HG03558 (cell line): ENCODE data around the gene PRDM16.

ENCODE experiments used
- ATAC-seq: cut with Tn5 transposase; IDR thresholded peaks from one replicate; pipeline ENCODE4 v1.9.1; 2021; ENCODE audit warnings: moderate number of reproducible peaks; ENCODE audit not compliant: unreplicated experiment; ENCODE audit errors: extremely low read depth

The PRDM16 gene

GRCh38 chr1:3386205-3387002, 317.4 kb downstream of the PRDM16 start:
- ATAC-seq: no peak

DNA sequence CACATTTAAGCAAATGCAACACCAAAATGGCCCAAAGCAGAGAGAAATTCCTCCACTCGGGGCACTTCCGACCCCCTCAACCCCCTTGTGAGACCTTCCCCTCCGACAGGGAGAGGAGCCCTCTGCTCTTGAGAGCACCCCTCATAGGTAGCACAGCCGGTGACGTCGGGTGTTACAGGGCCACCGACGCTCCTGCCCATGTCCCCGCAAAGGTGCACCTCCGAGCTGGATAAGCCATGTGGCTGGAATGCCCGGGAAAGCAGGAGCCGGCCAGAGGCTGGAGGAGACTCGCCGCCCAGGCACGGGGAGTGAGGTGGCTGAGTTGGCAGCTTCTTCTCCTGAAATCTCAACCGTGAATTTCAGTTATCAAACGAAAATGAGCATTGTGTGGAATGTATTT, 318.4 kb downstream of the PRDM16 start:
- ATAC-seq: no peak

DNA sequence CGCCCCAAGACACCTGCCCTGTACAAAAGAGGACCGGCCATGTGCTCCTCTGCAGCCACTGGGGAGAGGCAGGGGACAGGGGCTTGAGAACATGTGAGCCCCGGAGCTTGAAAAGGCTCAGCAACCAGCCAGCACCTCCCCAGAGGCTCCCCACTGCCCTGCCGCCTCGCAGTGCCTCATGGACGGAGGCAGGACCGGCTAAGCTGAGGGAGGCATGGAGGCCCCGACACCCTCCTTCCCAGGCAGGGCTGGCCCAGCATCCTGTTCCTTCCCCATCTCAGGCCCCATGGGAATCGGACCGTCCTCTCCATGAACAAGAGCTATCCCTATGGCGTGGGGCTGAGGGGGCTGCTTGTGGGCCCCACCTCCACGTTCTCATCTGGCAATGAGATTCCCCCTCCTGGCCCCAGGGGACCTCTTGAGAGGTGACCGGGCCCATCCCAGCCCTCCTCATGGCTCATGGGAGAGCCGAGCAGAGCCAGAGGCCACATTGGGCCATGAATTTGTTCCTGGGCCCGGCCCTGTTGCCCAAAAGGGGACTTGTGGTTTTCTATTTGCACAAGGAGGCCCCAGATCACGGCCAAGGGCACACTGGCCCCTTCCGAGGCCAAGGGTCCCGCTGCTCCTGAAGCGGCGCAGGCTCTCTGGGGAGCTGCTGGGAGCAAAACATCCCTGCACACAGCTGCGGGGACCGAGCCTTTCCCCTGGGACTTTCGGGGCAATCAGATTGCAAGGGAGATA, 320.3 kb downstream of the PRDM16 start:
- ATAC-seq: no peak

GRCh38 chr1:3390291-3390690, 321.3 kb downstream of the PRDM16 start:
- ATAC-seq: no peak

DNA sequence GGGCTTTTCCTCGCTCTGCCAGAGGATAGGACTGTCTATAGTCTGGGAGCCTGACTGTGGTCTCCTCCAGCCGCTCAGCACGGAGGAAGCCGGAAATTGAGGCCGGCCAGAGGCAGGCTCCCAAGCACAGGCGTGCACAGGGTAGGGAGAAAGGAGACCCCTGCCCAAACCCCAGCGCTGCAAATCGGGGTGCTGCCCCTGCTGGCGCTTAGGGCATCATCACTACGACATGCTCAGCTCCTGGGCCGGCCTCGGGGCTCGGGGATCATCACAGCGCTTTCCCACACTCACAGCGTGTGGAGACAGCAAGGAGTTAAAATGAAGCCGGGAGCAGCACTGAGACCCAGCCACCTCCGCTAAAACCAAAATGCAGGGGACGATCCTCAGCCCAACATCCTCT, 322.7 kb downstream of the PRDM16 start:
- ATAC-seq: no peak

DNA sequence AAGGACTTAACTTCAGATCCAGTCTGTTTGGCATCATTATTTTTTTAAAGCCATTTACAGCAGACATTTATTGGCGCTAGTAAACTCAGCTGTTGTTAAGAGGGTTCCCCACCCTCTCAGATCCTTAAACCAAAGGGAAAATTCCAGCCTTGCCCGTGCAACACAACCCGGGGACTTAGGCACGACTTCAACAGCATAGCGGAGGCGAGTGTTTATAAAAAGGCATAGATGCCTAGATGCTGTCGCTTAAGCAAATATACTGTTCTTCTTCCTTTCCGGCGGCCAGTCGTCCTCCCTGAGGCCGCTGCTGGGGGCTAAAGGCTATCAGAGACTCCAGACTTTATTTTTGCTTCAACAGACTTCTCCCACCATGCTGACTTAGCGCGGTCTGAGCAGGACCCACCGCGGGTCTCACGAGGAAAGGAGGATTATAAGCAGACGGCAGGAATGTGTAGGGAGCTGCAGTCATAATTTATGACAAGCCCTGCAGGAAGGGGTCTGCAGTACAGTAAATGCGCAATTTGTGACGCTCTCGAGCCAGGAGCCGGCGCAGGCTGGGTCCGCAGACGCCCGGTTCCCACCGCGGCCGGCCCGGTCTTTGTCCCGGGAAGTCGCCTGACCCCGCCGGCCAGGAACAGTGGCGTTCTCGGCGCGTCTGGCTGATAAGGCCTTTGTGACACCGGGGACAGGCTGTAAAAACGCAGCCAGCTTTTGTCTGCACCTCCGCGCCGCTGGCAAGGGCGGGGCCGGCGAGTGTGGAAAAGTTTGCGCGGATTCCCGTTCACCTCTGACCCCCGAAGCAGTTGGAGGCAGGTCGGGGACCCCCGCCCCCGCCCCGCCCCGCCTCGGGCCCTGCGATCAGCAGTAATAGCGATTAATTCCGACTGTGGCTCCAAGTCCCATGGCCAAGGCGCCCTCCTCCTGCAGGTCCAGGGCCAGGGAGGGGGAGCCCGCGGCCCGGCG, 324.3 kb downstream of the PRDM16 start:
- no peak for ATAC-seq

- no peak for ATAC-seq
These were observed 325.3 kb downstream of the PRDM16 start for GRCh38 chr1:3393987-3394920.

DNA sequence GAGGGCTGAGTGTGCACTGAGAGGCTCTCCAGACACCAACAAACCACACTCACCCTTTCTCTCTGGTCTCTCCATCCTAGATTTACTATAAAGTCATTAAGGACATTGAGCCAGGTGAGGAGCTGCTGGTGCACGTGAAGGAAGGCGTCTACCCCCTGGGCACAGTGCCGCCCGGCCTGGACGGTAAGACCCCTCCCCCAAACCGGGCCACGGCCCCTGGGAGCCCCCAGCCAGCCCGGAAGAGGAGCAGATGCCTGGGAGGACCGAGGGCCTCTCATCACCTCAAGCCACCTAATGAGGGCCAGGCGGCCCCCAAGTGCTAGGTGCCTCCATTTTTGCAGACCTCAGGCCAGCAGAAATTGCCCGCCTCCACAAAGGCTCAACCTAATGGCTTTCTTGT, 327.4 kb downstream of the PRDM16 start:
- ATAC-seq: no peak

DNA sequence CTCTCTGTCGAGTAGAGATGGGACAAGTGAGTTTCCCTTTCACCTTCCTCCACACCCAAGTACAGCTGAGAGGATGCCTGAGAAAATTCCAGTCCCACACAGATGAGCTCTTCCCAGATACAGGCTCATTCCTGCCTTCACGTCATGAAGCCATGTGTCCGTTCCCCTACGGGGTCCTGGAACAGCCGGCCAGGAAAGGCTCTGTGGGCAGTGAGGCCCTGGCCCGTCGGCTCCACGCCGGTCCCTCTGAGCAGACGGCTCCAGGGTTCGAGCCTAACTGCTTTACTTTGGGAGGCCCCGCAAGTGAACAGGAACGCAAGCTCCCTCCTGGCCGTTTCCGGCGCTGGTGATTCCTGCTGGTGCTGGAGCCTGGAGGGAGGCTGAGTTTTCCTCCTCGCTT, 328.3 kb downstream of the PRDM16 start:
- ATAC-seq: no peak

GRCh38 chr1:3398396-3399140, 329.6 kb downstream of the PRDM16 start:
- no peak for ATAC-seq

DNA sequence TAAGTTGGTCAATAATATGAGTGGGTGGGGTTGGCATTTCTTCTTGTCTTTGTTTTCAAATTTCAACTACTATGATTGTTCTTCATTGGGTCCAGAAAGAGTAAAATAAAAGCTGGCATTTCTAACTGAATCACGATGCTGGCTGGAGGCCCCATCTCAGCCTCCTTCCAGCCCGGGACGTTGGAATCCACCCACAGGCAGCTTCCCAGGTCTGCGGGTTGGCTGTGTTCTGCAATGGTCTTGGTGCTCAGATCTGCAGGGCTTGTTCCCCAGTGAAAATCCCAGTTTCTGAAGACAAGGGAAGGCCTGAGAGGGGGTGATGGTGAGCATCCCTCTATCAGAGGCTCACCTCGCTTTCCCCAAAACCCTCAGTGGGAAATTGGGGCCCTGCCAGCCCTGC, 330.7 kb downstream of the PRDM16 start:
- no peak for ATAC-seq

- ATAC-seq: no peak
These were observed 332.7 kb downstream of the PRDM16 start for GRCh38 chr1:3401585-3402257.

DNA sequence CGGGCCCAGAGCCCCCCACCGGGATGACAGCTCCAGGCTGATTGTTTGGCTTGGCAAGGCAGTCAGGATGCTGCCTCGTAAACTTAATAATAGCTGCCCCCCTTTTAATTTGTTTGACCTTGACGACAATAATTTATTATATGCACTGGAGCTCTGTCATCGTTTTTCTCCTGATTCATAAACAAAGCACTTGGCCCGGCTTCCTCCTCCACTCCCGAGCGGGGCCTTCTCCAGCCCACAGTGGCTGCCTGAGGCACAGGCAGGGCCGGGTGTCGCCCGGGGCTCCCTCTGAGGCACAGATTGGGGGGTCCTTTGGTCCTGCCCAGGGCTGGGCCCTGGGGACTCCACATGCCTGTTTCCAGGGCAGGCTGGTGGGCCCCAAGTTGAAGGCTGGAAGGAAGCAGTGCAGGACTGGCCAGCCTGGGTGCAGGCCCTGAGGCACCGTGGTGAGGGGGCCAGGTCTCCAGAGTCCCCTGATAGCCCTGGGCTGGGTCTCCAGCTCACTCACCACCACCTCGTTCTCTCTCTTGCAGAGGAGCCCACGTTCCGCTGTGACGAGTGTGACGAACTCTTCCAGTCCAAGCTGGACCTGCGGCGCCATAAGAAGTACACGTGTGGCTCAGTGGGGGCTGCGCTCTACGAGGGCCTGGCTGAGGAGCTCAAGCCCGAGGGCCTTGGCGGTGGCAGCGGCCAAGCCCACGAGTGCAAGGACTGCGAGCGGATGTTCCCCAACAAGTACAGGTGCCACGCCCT, 333.4 kb downstream of the PRDM16 start:
- ATAC-seq: no peak

DNA sequence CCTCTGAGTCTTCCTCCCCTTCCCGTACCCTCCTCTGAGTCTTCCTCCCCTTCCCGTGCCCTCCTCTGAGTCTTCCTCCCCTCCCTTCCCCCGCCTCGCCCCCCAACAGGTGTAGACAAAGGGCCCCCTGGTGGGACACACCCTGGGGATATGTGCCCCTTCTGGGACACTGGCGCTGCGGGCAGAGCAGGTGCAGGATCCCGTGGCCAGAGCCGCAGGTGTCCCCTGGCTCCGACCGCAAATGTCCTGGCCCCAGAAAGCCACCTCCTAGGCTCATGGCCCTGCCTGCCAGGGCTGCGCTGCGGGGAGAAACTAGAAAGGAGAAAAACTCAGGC, 334.0 kb downstream of the PRDM16 start:
- no peak for ATAC-seq

- ATAC-seq: no peak
These were observed 334.6 kb downstream of the PRDM16 start for GRCh38 chr1:3403388-3404231.

- no peak for ATAC-seq
These were observed 335.3 kb downstream of the PRDM16 start for GRCh38 chr1:3404301-3404700.

DNA sequence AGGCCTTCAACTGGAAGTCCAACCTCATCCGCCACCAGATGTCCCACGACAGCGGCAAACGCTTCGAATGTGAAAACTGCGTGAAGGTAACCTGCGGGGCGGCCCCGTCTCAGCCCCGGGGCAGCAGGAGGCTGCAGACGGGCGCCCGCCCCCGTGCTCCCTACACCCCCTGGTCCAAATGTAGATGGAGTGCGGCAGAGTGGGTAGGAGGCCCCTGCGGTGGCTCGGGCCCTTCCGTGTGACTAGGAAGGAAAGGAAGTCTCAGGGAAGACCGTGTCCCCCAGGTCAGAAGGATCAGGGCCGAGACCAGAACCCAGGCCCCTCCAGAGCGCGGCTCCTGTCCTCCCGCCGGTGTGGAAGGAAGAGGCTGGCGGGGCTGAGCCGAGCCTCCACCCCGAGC, 335.8 kb downstream of the PRDM16 start:
- no peak for ATAC-seq
